ENCODE data around the gene GPR87. TPM values are rescaled to one million over a fixed set of nuclear protein-coding genes. Genes with fewer than 3 reads are reported as not detected.

Gene GPR87
- total RNA-seq, 1 donor from 2014 or later, result not detected

DNA sequence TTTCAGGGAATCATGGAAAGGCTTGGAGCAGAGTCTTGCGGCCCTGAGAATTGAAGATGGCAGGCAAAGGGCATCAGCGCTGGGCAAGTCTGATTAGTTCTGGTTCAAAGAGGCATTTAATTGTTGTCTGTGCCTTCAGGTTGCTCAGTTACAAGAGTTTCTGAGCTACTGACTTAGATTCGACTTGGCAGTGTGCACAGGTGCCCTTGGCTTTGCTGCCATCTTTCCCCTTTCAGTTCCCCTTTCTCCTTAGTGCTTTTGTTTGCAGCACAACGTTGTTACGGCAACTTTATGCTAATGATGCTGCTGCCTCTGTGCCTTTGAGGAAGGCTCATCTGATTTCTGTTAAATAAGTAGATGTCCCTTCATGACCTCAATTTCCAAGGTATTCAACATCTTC is 50.8 kb downstream of the GPR87 start:
- Mint-ChIP-seq H3K27me3 (ENCODE audit: unreplicated experiment) (no peaks in the 10 kb centered on the region), H3K4me1 (ENCODE audit: low read depth, unreplicated experiment) (no peaks in the 10 kb centered on the region), H3K27ac (ENCODE audit: unreplicated experiment) (no peak overlapping the region), H3K36me3 (ENCODE audit: unreplicated experiment) (no peaks in the 10 kb centered on the region), H3K4me3 (ENCODE audit: unreplicated experiment) (no peak overlapping the region), H3K9me3 (ENCODE audit: unreplicated experiment) (peaks cover 1% of the 10 kb centered on the region)
- no peak for DNase-seq
- TF ChIP-seq, protein P1, sequence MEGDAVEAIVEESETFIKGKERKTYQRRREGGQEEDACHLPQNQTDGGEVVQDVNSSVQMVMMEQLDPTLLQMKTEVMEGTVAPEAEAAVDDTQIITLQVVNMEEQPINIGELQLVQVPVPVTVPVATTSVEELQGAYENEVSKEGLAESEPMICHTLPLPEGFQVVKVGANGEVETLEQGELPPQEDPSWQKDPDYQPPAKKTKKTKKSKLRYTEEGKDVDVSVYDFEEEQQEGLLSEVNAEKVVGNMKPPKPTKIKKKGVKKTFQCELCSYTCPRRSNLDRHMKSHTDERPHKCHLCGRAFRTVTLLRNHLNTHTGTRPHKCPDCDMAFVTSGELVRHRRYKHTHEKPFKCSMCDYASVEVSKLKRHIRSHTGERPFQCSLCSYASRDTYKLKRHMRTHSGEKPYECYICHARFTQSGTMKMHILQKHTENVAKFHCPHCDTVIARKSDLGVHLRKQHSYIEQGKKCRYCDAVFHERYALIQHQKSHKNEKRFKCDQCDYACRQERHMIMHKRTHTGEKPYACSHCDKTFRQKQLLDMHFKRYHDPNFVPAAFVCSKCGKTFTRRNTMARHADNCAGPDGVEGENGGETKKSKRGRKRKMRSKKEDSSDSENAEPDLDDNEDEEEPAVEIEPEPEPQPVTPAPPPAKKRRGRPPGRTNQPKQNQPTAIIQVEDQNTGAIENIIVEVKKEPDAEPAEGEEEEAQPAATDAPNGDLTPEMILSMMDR (IDR thresholded peaks at IDR 0.05; ENCODE audit: partially characterized antibody, unreplicated experiment), result no peak

DNA sequence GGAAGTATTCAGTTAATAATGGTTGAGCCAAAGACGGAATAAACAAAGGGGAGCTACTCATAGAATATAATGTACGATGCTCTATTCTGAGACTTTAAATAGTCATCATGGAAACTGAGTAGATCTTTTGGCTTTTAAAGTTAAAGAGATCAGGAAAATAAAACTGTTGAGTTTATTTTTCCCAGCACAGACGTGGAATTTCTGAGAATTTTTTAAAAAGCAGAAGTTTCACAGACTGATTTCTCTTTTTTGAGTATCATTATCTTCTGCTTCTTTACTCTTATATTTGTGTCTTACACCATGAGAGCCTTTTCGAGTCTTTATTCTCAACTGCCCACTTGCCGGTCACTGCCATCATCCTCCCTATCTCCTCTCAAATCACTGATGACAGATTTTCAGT is 51.5 kb downstream of the GPR87 start:
- Mint-ChIP-seq H3K27ac (ENCODE audit: unreplicated experiment) (no peak overlapping the region), H3K27me3 (ENCODE audit: unreplicated experiment) (no peaks in the 10 kb centered on the region), H3K4me3 (ENCODE audit: unreplicated experiment) (no peak overlapping the region), H3K36me3 (ENCODE audit: unreplicated experiment) (no peaks in the 10 kb centered on the region), H3K9me3 (ENCODE audit: unreplicated experiment) (peaks cover 1% of the 10 kb centered on the region), H3K4me1 (ENCODE audit: low read depth, unreplicated experiment) (no peaks in the 10 kb centered on the region)
- no peak for DNase-seq
- TF ChIP-seq, protein P1 (IDR thresholded peaks at IDR 0.05; ENCODE audit: partially characterized antibody, unreplicated experiment), result no peak

DNA sequence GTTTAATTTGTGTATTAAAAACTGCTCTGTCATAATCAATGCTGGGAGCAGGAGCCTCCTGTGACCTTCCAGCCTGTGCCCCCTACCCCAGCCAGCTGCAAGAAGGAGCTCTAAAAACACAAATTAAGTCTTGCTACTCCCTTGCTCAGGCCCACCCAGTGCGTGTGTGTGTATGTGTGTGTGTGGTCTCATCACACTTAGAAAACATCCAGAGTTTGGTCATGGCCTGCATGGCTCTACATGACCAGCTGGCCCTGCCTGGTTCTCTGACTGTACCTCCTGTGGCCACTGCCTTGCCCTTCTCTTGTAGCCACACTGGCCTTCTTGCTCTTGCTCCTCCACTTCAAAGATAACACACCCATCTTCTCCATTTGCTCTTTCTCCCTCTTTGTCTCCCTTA is 52.0 kb downstream of the GPR87 start:
- peaks cover 1% of the 10 kb centered on the region for H3K9me3 Mint-ChIP-seq (ENCODE audit: unreplicated experiment)
- TF ChIP-seq, protein P1 (IDR thresholded peaks at IDR 0.05; ENCODE audit: partially characterized antibody, unreplicated experiment), result no peak
- no peaks in the 10 kb centered on the region for H3K36me3 Mint-ChIP-seq (ENCODE audit: unreplicated experiment)
- DNase-seq, result no peak
- no peaks in the 10 kb centered on the region for H3K4me1 Mint-ChIP-seq (ENCODE audit: low read depth, unreplicated experiment)
- H3K4me3 Mint-ChIP-seq (ENCODE audit: unreplicated experiment), result no peak overlapping the region
- peak overlapping the region; percentile 1 for H3K27ac Mint-ChIP-seq (ENCODE audit: unreplicated experiment)
- no peaks in the 10 kb centered on the region for H3K27me3 Mint-ChIP-seq (ENCODE audit: unreplicated experiment)

DNA sequence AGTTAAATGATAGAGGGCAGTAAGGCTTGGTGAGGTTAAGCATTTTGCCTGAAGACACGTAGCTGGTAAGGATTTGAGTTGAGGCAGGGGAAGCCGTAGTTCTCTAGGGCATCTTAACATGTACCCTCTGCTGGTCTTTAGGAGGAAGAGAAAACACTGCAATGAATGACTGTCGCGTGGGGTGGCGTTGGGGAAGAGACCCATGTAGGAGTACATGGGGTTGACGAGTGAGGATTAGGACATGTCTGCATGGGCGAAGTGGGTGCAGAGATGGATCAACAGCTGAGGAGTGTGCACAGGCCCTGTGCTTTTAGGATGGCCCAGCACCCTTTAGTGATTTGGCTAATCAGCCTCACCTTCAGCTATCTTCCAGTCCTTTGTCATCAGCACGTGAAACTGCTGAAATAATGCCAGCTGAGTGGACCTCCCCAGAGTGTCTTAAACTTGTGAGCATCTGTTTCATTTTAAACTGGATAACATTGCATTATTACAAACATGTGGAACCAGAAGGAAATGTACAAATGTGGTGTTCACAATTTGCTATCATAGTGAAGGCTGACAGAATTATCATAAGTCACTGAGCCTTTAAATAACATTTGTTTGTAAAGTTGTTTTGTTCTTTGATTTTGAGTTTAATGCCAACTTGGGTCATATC is 53.6 kb downstream of the GPR87 start:
- no peaks in the 10 kb centered on the region for H3K27me3 Mint-ChIP-seq (ENCODE audit: unreplicated experiment)
- DNase-seq, result no peak
- no peaks in the 10 kb centered on the region for H3K4me1 Mint-ChIP-seq (ENCODE audit: low read depth, unreplicated experiment)
- H3K9me3 Mint-ChIP-seq (ENCODE audit: unreplicated experiment), result no peaks in the 10 kb centered on the region
- no peak overlapping the region for H3K4me3 Mint-ChIP-seq (ENCODE audit: unreplicated experiment)
- no peaks in the 10 kb centered on the region for H3K36me3 Mint-ChIP-seq (ENCODE audit: unreplicated experiment)
- no peak overlapping the region for H3K27ac Mint-ChIP-seq (ENCODE audit: unreplicated experiment)
- TF ChIP-seq, protein P1 (IDR thresholded peaks at IDR 0.05; ENCODE audit: partially characterized antibody, unreplicated experiment), result no peak

DNA sequence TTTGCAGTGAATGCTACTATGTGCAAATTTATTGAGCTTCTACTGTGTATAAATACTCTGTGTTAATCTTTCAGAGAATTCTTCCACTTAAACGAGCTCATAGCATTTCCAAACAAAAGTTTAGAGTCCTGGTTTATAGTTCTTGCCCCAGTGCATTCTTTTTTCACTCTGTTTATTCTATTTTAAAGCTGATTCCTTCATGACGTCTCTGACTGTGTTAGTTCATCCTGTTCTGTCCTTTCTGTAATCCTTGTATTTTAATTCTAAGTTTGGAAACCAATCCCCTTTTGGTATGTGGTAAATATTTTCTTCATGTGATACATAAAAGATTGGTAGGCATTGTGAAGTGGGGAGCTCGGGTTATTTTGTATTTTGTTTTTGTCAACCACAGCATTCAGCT is 57.0 kb downstream of the GPR87 start:
- H3K36me3 Mint-ChIP-seq (ENCODE audit: unreplicated experiment), result no peaks in the 10 kb centered on the region
- no peak for DNase-seq
- H3K27ac Mint-ChIP-seq (ENCODE audit: unreplicated experiment), result no peak overlapping the region
- no peaks in the 10 kb centered on the region for H3K9me3 Mint-ChIP-seq (ENCODE audit: unreplicated experiment)
- no peak overlapping the region for H3K4me3 Mint-ChIP-seq (ENCODE audit: unreplicated experiment)
- TF ChIP-seq, protein P1 (IDR thresholded peaks at IDR 0.05; ENCODE audit: partially characterized antibody, unreplicated experiment), result no peak
- H3K27me3 Mint-ChIP-seq (ENCODE audit: unreplicated experiment), result no peaks in the 10 kb centered on the region
- H3K4me1 Mint-ChIP-seq (ENCODE audit: low read depth, unreplicated experiment), result no peaks in the 10 kb centered on the region
